Measurements from ENCODE around the gene C4A.
"Not testable (repeated sequence)": the region's sequence is repeated elsewhere in the genome, so short reads cannot be mapped to it uniquely, and the experiment has no call there.

C4A gene

GRCh38 chr6:32035283-32036013, 53.6 kb downstream of the C4A start:
- not testable (repeated sequence) for DNase-seq (ENCODE audit: low spot score)

GRCh38 chr6:32037136-32037535, 55.3 kb downstream of the C4A start:
- DNase-seq (ENCODE audit: low spot score): not testable (repeated sequence)

- DNase-seq (ENCODE audit: low spot score): not testable (repeated sequence)
Measured at GRCh38 chr6:32037598-32038524, 56.0 kb downstream of the C4A start, which contains the start of gene CYP21A2. TSS of gene CYP21A2 (plus strand) at chr6:32038415. CDS start at chr6:32038423, 8 bp downstream.

- DNase-seq (ENCODE audit: low spot score): not testable (repeated sequence)
Measured at GRCh38 chr6:32038878-32039277, 57.0 kb downstream of the C4A start.

- not testable (repeated sequence) for DNase-seq (ENCODE audit: low spot score)
Measured at GRCh38 chr6:32039321-32040274, 57.7 kb downstream of the C4A start.

GRCh38 chr6:32040299-32041049, 58.6 kb downstream of the C4A start:
- DNase-seq (ENCODE audit: low spot score): not testable (repeated sequence)

GRCh38 chr6:32041050-32041321, 59.1 kb downstream of the C4A start:
- not testable (repeated sequence) for DNase-seq (ENCODE audit: low spot score)

- not testable (repeated sequence) for DNase-seq (ENCODE audit: low spot score)
Measured at GRCh38 chr6:32041385-32041784, 59.5 kb downstream of the C4A start.

GRCh38 chr6:32042276-32042675, 60.4 kb downstream of the C4A start:
- DNase-seq (ENCODE audit: low spot score): not testable (repeated sequence)

GRCh38 chr6:32043589-32044380, 61.9 kb downstream of the C4A start:
- DNase-seq (ENCODE audit: low spot score): not testable (repeated sequence)

- DNase-seq (ENCODE audit: low spot score): not testable (repeated sequence)
Measured at GRCh38 chr6:32044916-32045315, 63.1 kb downstream of the C4A start.

GRCh38 chr6:32045811-32046449, 64.1 kb downstream of the C4A start:
- DNase-seq (ENCODE audit: low spot score): no peak

- DNase-seq (ENCODE audit: low spot score): peak; percentile 36
Measured at GRCh38 chr6:32046450-32047083, 64.7 kb downstream of the C4A start.

- peak; percentile 58 for DNase-seq (ENCODE audit: low spot score)
Measured at GRCh38 chr6:32047084-32047478, 65.2 kb downstream of the C4A start.

GRCh38 chr6:32047539-32047854, 65.6 kb downstream of the C4A start:
- DNase-seq (ENCODE audit: low spot score): no peak

GRCh38 chr6:32047855-32048766, 66.3 kb downstream of the C4A start:
- peak; percentile 77 for DNase-seq (ENCODE audit: low spot score)

- not testable (repeated sequence) for DNase-seq (ENCODE audit: low spot score)
Measured at GRCh38 chr6:32049149-32049548, 67.3 kb downstream of the C4A start.

GRCh38 chr6:32049736-32050135, 67.9 kb downstream of the C4A start:
- DNase-seq (ENCODE audit: low spot score): not testable (repeated sequence)
